Panc1 (cell line): ENCODE measurements around the gene LMF1. TPM values are rescaled to one million over a fixed set of nuclear protein-coding genes. Genes with fewer than 3 reads are reported as not detected.

ENCODE experiments used
- ATAC-seq: fragments of 200-7000 bp; cut with Tn5 transposase; 2 replicates; pipeline ENCODE4 v1.9.1; 2020; ENCODE audit warnings: mild to moderate bottlenecking, moderate library complexity
- BruUV-seq: library from RNA; stranded (reverse); fragments of 400-500 nt; replicated peaks from 2 replicates; lab custom pipeline; 2021; lab: Mats Ljungman, UMichigan
- CTCF ChIA-PET: fragments of 300-600 bp; sonication (Branson Sonifier 250); formaldehyde crosslinking; loops from one replicate; lab custom pipeline; 2022; ENCODE audit warnings: antibody characterized with exemption; lab: Charles Lee
- POLR2A ChIA-PET: fragments of 300-600 bp; sonication (Branson Sonifier 250); formaldehyde crosslinking; loops from one replicate; lab custom pipeline; 2022; ENCODE audit warnings: antibody characterized with exemption; lab: Charles Lee
- DNase-seq: peaks from one replicate; pipeline ENCODE4 v3.0.0-alpha.2; 2010; ENCODE audit warnings: low read depth, low spot score
- H3K27ac ChIP-seq: 2 replicates; pipeline ENCODE4 v1.5.1; 2011; ENCODE audit warnings: mild to moderate bottlenecking, low read length, inconsistent platforms
- H3K27me3 ChIP-seq: fragments of 200-500 bp; sonication (Bioruptor generic); 2 replicates; pipeline ENCODE4 v1.6.0; 2014; ENCODE audit warnings: low read length, inconsistent platforms; ENCODE audit not compliant: control insufficient read depth, insufficient read depth
- H3K36me3 ChIP-seq: fragments of 200-500 bp; sonication (Bioruptor generic); 2 replicates; pipeline ENCODE4 v1.5.1; 2014; ENCODE audit warnings: inconsistent platforms, mild to moderate bottlenecking, low read length, moderate library complexity; ENCODE audit not compliant: control insufficient read depth, insufficient read depth
- H3K4me1 ChIP-seq: 2 replicates; pipeline ENCODE4 v1.5.1; 2011; ENCODE audit warnings: inconsistent platforms, mild to moderate bottlenecking, low read length, moderate library complexity; ENCODE audit not compliant: control insufficient read depth, insufficient read depth
- H3K4me3 ChIP-seq, 2 experiments: 2 replicates each; pipeline ENCODE4 v1.5.1; 2011 to 2012; ENCODE audit warnings: low read depth in 2 of 2, low read length in 2 of 2, mild to moderate bottlenecking in 2 of 2, inconsistent platforms in 1 of 2, moderate library complexity in 1 of 2
- H3K9me3 ChIP-seq: fragments of 200-500 bp; sonication (Bioruptor generic); 2 replicates; pipeline ENCODE4 v1.5.1; 2014; ENCODE audit warnings: low read depth, mild to moderate bottlenecking, inconsistent platforms, low read length, moderate library complexity; ENCODE audit not compliant: control insufficient read depth, insufficient read depth
- CTCF ChIP-seq: fragments of 450-650 bp; IDR thresholded peaks from 2 replicates; pipeline ENCODE4 v1.5.1; 2017; ENCODE audit warnings: mild to moderate bottlenecking
- POLR2AphosphoS5 ChIP-seq: IDR thresholded peaks from 2 replicates; pipeline ENCODE4 v1.6.1; 2012; ENCODE audit warnings: mild to moderate bottlenecking, low read depth, low read length, moderate library complexity
- REST ChIP-seq, 2 experiments: IDR thresholded peaks; 2 replicates each; pipeline ENCODE4 v1.6.1; 2011 to 2012; ENCODE audit warnings: low read depth in 2 of 2, control low read depth in 1 of 2, low read length in 1 of 2, mild to moderate bottlenecking in 1 of 2, moderate library complexity in 1 of 2; ENCODE audit not compliant: insufficient read depth in 1 of 2
- SIN3A ChIP-seq: IDR thresholded peaks from 2 replicates; pipeline ENCODE4 v1.6.1; 2012; ENCODE audit warnings: low read depth, mild to moderate bottlenecking, low read length, moderate library complexity, borderline replicate concordance; ENCODE audit not compliant: insufficient read depth
- TCF7L2 ChIP-seq: IDR thresholded peaks from 2 replicates; pipeline ENCODE4 v1.6.1; 2011; ENCODE audit warnings: mild to moderate bottlenecking, low read depth, low read length, inconsistent platforms
- in situ Hi-C: cut with HindIII; loops from 2 replicates; pipeline ENCODE4 v1.10.0; 2016; ENCODE audit warnings: low sequenced_read_pairs, low pct_unique_long_range_greater_than_20kb
- intact Hi-C: fragments of 100-400 bp; cut with micrococcal nuclease; formaldehyde crosslinking; loops from one replicate; pipeline ENCODE4 v1.10.0; 2022; ENCODE audit not compliant: unreplicated experiment
- total RNA-seq: library from RNA; stranded (reverse); gene quantifications from one replicate; pipeline ENCODE4 v1.2.1, GENCODE V29; 2021; ENCODE audit not compliant: unreplicated experiment

The LMF1 gene
- total RNA-seq, 1 experiment from 2014 or later = 24.3 TPM

DNA sequence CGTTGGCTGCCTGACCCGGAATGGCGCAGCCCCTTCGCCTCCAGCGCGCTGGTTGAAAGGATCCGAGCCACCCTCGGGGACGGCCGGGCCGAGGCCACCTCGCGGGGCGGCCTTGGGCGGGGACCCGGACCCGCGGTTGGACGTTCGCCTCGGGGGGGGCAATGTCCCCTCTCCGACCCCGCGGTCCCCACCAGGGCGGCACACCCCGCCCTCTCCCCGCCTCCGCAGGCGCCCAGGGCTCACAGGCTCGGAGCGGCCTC, 9.7 kb upstream of the LMF1 start:
- ATAC-seq (peak; percentile 17), DNase-seq (no peak)
- Histone ChIP-seq H3K9me3 (no peaks in the 10 kb centered on the region), H3K36me3 (no peaks in the 10 kb centered on the region), H3K27ac (no peak overlapping the region), H3K4me3 (peak overlapping the region in 1 of 2 experiments; percentile 44; a peak in 2 of 4 replicates), H3K4me1 (peaks cover 6% of the 10 kb centered on the region), H3K27me3 (no peaks in the 10 kb centered on the region)
- no TSS peak for BruUV-seq
- in situ Hi-C loops = no loop called here
- no peak for TF ChIP-seq TCF7L2
- TF ChIP-seq REST (IDR thresholded peaks at IDR 0.05; ENCODE audit: insufficient read depth in 1 of 2, low read depth in 2 of 2, low read length in 1 of 2) = no peak
- no peak for TF ChIP-seq POLR2AphosphoS5
- no peak for TF ChIP-seq CTCF
- no peak for TF ChIP-seq SIN3A
- ChIA-PET POLR2A (no interaction called here), CTCF (interaction anchor here (0.6 kb wide), 1 partner anchor 91 kb away, joined by 3 read pairs; no protein-coding TSS in a partner anchor)
- intact Hi-C loops = no loop called here

DNA sequence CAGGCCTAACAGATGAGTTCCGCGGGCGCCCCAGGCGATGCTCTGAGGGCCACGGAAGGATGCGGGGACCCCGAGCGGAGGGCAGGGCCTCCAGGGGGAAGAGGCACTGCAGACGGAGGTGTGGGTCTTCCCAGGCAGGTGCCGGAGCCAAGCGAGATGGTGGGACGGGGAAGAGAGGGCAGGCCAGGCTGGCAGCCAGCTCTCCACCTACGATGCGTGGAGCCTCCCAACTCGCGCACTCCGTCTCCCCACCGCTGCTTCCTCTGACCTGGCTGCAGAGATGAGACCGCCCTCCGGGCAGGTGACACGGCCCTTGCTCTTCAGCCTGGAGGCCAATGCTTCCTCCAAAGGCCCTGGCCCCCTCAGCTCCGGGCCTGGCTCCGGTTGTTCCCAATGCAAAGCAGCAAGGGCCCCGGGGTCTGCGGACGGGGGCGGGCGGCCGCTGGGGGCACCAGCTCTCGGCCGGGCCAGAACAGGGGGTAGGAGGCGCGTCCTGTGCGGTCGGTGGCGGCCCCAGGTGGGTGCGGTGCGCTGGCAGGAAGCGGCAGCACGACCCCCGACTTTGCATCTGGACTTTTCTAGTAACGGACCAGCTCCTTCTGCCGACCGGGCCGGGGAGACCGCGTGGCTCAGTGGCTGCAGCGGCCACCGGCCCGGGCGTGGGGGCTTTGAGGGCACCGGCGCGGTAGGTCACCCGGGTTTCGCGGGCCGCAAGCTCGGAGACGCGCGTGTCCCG, 9.2 kb upstream of the LMF1 start:
- intact Hi-C loops (no loop called here), in situ Hi-C loops (loop anchor here (5.0 kb wide), 1 partner anchor 43 kb away; no protein-coding TSS in a partner anchor)
- ChIA-PET POLR2A (no interaction called here), CTCF (interaction anchor here (0.6 kb wide), 1 partner anchor 92 kb away, joined by 3 read pairs; no protein-coding TSS in a partner anchor)
- Histone ChIP-seq H3K4me3 (peak overlapping the region in 1 of 2 experiments; percentile 44; a peak in 2 of 4 replicates), H3K4me1 (peaks cover 6% of the 10 kb centered on the region), H3K36me3 (no peaks in the 10 kb centered on the region), H3K9me3 (no peaks in the 10 kb centered on the region), H3K27ac (no peak overlapping the region), H3K27me3 (no peaks in the 10 kb centered on the region)
- ATAC-seq (no peak), DNase-seq (no peak)
- TF ChIP-seq TCF7L2 (no peak), CTCF (no peak), POLR2AphosphoS5 (no peak), REST (IDR thresholded peaks at IDR 0.05; ENCODE audit: insufficient read depth in 1 of 2, low read depth in 2 of 2, low read length in 1 of 2) (no peak), SIN3A (no peak)
- no TSS peak for BruUV-seq
